Activated gamma-delta T cell treated with Interleukin-2 at 50 U/mL for 16 hours (primary cell): Measurements from ENCODE around the gene RHOG.
"Not testable (repeated sequence)": the region's sequence is repeated elsewhere in the genome, so short reads cannot be mapped to it uniquely, and the experiment has no call there.

Experiments used
- DNase-seq: peaks from one replicate; pipeline ENCODE4 v3.0.0-alpha.2; 2020

The RHOG gene

GRCh38 chr11:3832816-3833215 lies 7.9 kb downstream of the RHOG start:
- DNase-seq, result no peak

- no peak for DNase-seq
Observed at GRCh38 chr11:3831378-3832239, 9.2 kb downstream of the RHOG start.

- DNase-seq, result no peak
Observed at GRCh38 chr11:3830730-3831129, 10.0 kb downstream of the RHOG start.

- no peak for DNase-seq
Observed at GRCh38 chr11:3830088-3830487, 10.7 kb downstream of the RHOG start.

GRCh38 chr11:3827434-3828186 lies 13.1 kb downstream of the RHOG start:
- DNase-seq, result no peak

- DNase-seq, result no peak
Observed at GRCh38 chr11:3826721-3827120, 14.0 kb downstream of the RHOG start.

GRCh38 chr11:3825473-3826154 lies 15.1 kb downstream of the RHOG start:
- no peak for DNase-seq

GRCh38 chr11:3824714-3825472 lies 15.9 kb downstream of the RHOG start:
- DNase-seq, result peak; percentile 81

GRCh38 chr11:3823762-3824506 lies 16.8 kb downstream of the RHOG start:
- no peak for DNase-seq

- no peak for DNase-seq
Observed at GRCh38 chr11:3823303-3823702, 17.5 kb downstream of the RHOG start.

- no peak for DNase-seq
Observed at GRCh38 chr11:3822312-3822711, 18.4 kb downstream of the RHOG start.

GRCh38 chr11:3820971-3821370 lies 19.8 kb downstream of the RHOG start:
- DNase-seq, result no peak

- DNase-seq, result no peak
Observed at GRCh38 chr11:3817181-3817800, 23.5 kb downstream of the RHOG start.

- no peak for DNase-seq
Observed at GRCh38 chr11:3816673-3817072, 24.1 kb downstream of the RHOG start.

GRCh38 chr11:3815845-3816244 lies 24.9 kb downstream of the RHOG start:
- DNase-seq, result no peak

GRCh38 chr11:3814832-3815231 lies 25.9 kb downstream of the RHOG start:
- DNase-seq, result not testable (repeated sequence)

- DNase-seq, result no peak
Observed at GRCh38 chr11:3810951-3811350, 29.8 kb downstream of the RHOG start.

- DNase-seq, result no peak
Observed at GRCh38 chr11:3810446-3810845, 30.3 kb downstream of the RHOG start.

- no peak for DNase-seq
Observed at GRCh38 chr11:3809624-3809928, 31.2 kb downstream of the RHOG start.

- DNase-seq, result peak; percentile 42
Observed at GRCh38 chr11:3808861-3809623, 31.7 kb downstream of the RHOG start.
